ENCODE data around the gene ZDHHC8.

Gene ZDHHC8

DNA sequence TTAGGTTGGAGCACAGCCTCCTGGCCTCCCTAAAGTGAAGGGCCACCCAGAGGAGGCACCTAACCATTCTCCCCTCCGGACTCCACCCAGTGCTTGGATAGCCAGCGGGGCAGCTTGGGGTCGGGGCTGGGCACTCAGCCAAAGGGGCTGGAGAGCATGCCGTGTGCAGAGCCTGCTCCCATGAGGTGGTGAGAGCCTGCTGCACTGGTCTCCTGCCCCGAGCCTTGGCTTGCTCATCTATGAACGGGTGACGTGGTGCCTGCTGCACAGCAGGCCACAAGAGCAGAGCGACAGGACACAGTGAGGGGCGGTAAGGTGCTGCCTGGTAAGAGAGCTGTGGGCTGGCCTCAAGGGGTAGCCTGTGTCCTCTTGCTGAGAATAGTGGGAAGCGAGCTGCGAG is 33.3 kb downstream of the ZDHHC8 start:
- DNase-seq (ENCODE audit: low read depth), result no peak

- no peak for DNase-seq (ENCODE audit: low read depth)
Measured at GRCh38 chr22:20165421-20165820, 33.8 kb downstream of the ZDHHC8 start.

GRCh38 chr22:20165913-20166312 is 34.3 kb downstream of the ZDHHC8 start:
- no peak for DNase-seq (ENCODE audit: low read depth)

GRCh38 chr22:20166703-20167102 is 35.1 kb downstream of the ZDHHC8 start:
- DNase-seq (ENCODE audit: low read depth), result no peak

DNA sequence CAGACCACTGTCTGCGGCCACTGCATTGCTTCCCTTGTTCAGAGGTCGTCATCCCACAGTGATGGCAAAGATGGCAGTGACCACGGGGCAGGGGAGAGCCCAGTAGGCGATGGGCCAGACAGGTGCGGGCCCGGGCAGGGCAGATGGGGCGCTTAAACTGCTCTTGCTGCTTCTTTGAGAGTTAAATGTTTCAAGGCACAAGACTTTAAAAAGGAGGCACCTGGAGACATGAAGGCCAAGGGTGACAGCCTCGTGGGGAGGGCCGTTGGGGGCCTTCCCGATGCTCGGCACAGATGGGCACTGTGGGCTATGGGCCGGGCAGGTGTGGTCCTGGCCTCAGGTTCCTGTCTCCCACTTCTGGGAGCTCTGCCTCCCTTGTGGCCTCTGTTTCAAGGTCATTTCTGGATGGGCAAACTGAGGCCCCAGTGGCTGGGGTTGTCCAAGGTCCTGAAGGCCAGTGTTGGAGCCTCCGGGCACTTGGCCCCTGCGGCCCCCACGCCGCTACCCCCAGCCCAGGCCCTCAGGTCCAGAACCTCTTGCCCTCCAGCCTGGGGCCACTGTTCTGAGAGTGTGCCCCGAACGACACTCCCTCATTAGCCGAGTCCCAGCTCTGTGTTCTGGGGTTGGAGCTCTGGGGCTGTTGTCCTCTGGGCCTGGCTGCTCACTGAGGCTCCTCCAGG is 36.2 kb downstream of the ZDHHC8 start:
- DNase-seq (ENCODE audit: low read depth), result no peak

- DNase-seq (ENCODE audit: low read depth), result no peak
Measured at GRCh38 chr22:20169253-20169822, 37.7 kb downstream of the ZDHHC8 start.

DNA sequence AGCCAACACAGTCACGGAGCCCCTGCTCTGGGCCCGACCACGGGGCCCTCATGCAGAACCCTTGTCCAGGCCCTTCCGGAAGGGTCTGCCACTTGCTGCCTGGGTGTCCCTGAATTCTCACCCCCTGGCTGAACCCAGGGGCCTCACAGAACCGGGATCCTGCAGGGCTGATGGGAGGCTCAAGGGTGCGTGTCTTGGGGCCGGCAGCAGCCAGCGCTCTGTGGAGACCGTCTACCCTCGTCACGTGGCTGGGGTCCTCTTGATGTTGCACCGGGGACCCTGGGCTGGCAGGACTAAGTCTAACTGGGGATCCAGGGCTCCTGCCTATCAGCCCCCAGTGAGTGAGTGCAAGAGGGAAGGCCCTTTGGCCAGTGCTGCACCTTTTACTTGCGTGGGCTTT is 38.6 kb downstream of the ZDHHC8 start:
- no peak for DNase-seq (ENCODE audit: low read depth)

GRCh38 chr22:20171288-20172140 is 39.9 kb downstream of the ZDHHC8 start:
- no peak for DNase-seq (ENCODE audit: low read depth)

- DNase-seq (ENCODE audit: low read depth), result no peak
Measured at GRCh38 chr22:20172141-20172613, 40.6 kb downstream of the ZDHHC8 start.

GRCh38 chr22:20173246-20173645 is 41.6 kb downstream of the ZDHHC8 start:
- DNase-seq (ENCODE audit: low read depth), result no peak

DNA sequence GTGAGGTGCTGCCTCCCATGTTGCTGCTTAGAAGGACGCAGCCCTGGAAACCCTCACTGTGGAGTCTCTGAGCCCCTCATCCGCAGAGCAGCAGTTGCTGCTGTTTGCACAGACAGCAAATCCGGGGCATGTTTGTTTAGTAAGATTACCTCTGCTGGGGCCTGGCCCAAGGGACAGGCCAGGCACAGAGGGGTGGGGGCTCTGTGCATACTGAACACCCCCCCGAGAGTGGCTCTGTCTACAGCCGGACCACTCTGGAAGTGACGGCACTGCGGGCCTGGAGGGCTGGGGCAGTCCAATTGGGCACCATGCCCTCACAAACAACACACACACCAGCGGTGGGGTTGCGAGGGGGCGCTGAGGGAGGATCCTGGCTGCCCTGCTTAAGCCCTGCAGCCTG is 42.2 kb downstream of the ZDHHC8 start:
- DNase-seq (ENCODE audit: low read depth), result no peak

GRCh38 chr22:20174785-20175596 is 43.4 kb downstream of the ZDHHC8 start:
- DNase-seq (ENCODE audit: low read depth), result no peak

DNA sequence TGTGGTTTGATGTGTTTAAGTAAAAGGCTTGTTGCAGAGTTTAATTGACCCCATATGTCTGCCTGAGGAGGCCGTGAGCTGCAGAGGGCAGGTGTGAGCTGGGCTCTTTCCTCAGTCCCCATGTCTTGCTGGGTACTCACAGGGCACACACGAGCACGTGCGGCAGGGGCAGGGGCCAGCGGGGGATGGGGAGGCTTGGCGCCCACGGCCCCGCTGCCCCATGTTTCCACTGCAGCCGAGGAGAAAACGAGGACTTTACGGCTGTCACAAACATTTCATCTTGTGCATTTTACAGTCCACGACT is 43.9 kb downstream of the ZDHHC8 start:
- DNase-seq (ENCODE audit: low read depth), result no peak

DNA sequence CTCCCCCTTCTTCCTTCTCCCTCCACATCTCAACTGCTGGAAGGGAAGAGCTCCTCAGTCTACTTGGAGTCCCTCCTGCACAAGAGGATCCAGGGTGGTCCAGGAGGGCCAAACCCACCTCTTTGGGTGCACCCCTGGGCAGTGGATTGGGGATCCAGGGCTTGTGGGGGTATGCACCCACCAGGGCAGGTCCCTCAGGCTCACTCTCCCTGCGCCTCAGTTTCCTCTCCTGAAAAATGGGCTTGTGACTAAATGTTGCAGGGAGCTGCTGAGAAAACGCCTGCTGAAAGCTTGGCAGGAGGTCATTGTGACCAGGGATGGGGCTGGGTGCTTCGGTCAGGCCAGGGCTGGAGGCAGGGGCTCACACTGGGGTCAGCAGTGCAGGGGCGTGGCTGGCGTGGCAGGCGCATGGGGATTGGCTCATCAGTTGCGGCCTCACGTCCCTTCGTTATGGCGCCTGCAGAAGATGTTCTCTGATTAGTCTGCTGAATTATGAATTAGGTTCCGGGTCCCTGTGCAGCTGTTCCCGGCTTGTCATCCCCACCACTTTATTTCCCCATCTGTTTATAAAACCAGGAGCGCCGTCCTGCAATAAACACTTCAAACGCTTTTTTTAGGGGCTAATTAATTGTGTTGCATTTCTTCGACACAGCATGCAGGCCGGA is 44.9 kb downstream of the ZDHHC8 start:
- DNase-seq (ENCODE audit: low read depth), result no peak

DNA sequence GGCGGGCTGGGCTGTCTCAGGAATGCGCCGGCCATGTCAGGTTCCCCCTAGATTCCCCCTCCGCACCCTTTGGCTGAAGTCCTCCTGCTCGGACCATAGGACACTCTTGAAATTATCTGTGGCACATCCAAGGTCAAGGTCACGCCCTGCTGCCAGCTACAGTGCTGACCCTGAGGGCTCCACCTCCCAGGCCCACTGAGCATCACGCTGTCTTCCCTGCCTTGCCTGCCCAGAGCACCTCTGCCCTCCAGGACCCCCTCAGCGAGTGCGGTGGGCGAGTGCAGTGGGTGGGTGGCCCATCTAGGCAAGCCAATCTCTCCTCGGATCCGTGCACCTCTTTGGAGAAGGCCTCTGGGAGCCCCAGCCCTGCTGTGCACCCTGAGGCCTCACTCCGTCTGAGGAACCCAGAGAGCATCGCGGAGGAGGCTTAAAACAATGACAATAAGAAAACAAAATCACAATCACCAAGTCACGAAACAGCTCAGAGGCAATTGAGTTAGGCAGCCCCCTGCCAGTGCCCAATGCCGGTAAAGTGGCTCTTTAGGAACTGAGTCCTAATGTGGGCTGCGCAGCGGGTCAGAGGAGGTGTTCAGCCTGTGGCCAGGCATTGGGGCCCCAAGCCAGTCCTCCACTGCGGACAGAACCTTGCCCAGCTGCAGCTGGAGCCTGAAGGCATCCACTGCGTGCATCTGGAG is 45.8 kb downstream of the ZDHHC8 start:
- DNase-seq (ENCODE audit: low read depth), result no peak

GRCh38 chr22:20178075-20178914 is 46.7 kb downstream of the ZDHHC8 start:
- no peak for DNase-seq (ENCODE audit: low read depth)

- no peak for DNase-seq (ENCODE audit: low read depth)
Measured at GRCh38 chr22:20178915-20179227, 47.3 kb downstream of the ZDHHC8 start.

DNA sequence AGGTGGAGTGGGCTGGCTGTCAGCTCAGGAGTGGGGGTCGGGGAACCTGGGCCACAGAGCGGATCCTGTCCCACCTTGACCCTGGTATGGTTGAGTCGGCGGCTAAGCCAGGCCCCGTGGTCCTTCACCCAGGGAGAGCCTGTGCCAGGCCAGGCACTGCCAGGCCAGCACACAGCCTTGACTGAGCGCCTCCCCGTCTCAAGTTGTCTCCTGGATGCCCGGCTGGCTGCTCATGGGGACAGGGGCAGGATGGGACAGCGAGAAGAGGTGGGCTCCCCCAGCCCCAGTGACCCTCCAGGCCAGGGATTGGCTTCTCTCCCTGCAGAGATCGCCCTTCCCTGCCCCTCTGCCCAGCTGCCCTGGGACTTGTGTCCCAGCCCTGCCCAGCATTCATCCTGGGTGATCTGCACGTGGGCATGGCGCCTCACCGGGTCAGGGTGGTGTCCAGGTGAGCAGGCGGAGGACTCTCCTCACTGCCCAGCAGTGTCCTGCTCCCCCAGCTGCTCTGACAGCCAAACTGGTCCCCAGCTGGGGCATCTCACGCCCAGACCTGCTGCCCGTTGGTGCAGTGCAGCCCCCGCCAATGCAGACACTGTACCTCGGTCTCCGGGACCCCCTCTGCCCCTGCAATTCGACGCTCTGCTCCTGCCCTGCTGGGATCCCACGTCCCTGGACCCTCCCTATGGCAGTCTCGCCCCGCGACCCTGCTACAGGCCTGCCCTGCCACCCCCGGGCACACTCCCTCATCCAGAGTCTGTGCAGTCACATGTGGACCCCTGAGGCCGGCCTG is 48.0 kb downstream of the ZDHHC8 start:
- DNase-seq (ENCODE audit: low read depth), result no peak

DNA sequence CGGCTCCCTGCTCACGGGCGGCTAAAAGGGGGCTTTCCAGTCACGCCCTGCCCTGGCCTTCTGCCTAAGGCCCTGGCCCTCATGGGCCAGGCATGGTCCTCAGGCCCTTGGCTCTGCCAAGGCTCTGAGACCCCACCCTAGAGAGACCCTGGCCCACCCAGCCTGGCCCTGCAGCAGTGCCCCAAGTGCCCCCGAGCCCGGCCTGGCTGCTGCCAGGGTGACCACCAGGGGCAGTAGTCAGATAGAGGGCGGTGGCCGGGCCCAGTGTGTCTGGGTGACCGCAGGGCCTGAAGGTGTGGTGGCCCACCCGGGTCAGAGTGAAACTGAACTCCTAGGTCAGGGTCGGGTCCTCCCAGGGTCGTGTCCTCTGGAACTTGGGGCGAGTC is 48.6 kb downstream of the ZDHHC8 start:
- DNase-seq (ENCODE audit: low read depth), result no peak

DNA sequence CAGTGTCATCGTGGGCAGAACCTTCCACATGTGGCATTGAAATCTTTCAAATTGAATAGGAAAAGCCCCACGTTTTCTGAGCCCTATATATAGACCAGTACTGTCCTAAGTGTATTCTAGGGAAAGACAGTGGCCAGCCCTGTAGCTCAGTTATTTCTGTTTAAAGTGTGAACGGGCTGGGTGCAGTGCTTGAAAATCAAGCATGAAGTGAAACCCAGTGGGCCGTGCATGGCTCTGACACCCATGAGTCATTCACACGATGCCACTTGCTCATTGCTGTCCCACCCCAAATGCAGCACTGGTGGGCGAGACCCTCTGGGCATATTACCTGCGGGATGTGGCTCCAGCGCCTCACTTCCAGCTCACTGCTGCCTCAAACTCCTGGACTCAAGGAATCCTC is 49.0 kb downstream of the ZDHHC8 start:
- DNase-seq (ENCODE audit: low read depth), result no peak

Data from GM04504 (cell line).